C4-2B (cell line): ENCODE measurements around the gene RAPGEF4.

Source experiments
- H3K27ac ChIP-seq: fragments of 450-650 bp; 2 replicates; pipeline ENCODE4 v1.5.1; 2017
- ZFX ChIP-seq: fragments of 450-650 bp; IDR thresholded peaks from 2 replicates; pipeline ENCODE4 v1.6.1; 2017
- TF ChIP-seq, protein P1 (sequence below): fragments of 450-650 bp; conservative IDR thresholded peaks from 2 replicates; pipeline ENCODE4 v1.5.1; 2017; ENCODE audit warnings: mild to moderate bottlenecking

Gene RAPGEF4

DNA sequence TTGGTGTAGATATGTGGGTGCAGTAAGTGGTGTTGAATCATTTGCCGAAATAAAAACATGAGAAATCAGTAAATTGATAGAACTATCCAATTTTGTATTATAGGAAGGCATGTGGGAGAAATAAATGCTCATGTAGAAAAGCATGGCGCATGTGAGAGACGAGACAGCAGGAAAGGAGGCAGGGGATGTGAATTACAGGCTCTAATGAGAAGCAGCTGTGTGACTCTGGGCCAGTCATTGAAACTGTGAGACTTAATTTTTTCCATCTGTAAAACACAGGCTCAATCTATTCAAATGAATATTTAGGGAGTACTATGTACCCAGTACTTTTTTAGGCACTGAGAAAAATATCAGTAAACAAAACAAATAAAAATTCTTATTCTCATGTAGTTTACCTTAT, 297.4 kb downstream of the RAPGEF4 start:
- TF ChIP-seq ZFX: no peak
- TF ChIP-seq, protein P1, sequence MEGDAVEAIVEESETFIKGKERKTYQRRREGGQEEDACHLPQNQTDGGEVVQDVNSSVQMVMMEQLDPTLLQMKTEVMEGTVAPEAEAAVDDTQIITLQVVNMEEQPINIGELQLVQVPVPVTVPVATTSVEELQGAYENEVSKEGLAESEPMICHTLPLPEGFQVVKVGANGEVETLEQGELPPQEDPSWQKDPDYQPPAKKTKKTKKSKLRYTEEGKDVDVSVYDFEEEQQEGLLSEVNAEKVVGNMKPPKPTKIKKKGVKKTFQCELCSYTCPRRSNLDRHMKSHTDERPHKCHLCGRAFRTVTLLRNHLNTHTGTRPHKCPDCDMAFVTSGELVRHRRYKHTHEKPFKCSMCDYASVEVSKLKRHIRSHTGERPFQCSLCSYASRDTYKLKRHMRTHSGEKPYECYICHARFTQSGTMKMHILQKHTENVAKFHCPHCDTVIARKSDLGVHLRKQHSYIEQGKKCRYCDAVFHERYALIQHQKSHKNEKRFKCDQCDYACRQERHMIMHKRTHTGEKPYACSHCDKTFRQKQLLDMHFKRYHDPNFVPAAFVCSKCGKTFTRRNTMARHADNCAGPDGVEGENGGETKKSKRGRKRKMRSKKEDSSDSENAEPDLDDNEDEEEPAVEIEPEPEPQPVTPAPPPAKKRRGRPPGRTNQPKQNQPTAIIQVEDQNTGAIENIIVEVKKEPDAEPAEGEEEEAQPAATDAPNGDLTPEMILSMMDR: no peak
- H3K27ac ChIP-seq: no peak overlapping the region

DNA sequence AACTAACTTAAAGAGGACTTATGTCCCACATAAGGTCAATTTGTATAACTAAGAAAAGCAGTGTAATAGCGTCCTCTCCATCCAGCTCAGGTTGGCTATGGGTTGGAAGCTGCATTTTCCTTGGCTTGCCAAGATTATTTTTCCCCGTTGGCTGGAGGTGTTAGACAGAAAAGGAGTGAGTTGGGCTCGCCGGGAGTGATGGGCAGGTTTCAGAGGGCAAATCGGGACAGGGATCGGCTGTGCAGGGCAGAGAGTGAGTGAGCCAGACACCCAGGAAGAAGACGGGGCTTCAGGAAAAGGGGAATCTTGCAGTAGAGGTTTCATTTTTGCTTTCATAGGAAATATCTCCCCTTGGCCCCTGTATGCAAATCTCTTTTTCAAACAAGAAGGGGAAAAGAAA, 298.5 kb downstream of the RAPGEF4 start:
- TF ChIP-seq ZFX: no peak
- no peak overlapping the region for H3K27ac ChIP-seq

DNA sequence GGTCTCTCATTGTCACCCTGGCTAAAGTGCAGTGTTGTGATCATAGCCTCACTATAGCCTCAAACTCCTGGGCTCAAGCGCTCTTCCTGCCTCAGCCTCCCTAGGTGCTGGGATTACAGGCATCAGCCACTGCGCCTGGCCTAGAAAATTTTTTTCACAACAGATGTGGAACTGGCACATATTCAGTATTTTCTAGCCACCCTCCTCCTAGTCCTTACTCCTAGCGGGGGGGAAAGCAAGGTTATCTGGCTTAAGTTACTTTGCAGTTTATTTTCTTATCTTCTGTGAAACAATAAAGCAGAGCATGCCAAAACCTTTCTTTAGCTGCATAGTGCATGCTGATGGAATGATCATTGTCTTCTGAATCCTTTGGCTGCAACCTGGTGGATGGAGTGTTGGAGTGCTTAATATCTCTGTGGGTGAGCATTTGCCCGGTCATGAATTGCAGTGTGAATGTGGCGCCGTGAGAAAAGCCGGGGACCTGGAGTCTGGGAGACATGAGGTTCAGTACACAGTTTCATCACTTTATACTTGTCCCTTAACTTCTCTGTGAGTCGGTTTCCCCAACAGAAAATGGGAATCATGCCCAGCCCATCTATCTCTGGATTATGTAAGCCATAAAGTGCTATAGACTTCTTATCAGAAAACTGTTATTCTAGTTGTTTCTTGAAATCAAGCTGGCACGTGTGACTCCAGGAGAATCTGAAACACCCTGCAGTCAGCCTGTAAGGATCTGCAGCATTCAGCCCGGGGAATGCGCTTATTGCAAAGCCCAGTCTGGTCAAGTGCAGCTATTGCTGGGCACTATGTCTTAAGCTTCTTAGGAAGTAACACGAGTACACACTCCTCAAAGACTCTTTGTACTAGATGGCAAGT, 301.8 kb downstream of the RAPGEF4 start:
- no peak for TF ChIP-seq ZFX
- TF ChIP-seq, protein P1: no peak

DNA sequence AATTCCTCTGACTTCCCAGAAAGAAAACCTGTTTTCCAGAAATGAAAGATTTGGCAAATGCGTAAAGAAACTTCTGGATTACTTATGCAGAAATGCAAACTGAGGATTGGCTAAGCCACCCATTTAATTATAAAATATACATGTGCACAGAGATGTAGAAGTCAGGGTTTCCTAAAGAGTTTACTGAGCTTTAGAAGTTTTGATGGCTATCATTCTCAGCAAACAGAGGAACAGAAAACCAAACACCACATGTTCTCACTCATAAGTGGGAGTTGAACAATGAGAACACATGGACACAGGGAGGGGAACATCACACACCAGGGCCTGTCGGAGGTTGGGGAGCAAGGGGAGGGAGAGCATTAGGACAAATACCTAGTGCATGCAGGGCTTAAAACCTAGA, 302.6 kb downstream of the RAPGEF4 start:
- peak overlapping the region; percentile 47; the same call in 1 of the 2 replicates for H3K27ac ChIP-seq

More for the DNA sequence above, 301.8 kb downstream of the RAPGEF4 start:
- peak overlapping the region; percentile 47; the same call in 1 of the 2 replicates for H3K27ac ChIP-seq

DNA sequence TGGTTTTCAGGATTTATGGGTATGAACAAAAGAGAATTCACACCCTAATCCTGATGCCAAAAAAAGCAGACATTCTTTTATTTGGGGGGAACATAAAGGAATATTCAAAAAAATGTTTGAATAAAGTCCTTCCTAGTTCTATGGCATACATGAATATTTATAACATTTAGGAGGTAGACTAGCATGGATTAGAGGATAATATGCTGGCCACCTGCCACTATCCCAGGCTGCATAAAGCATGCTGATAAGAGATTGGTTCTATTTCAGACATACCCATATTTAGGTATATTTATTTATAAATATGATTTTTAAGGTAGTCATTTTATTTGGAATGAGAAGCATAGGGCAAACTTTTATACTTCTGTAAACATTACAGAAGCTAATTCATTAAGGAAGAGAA, 305.1 kb downstream of the RAPGEF4 start:
- TF ChIP-seq, protein P1: no peak
- TF ChIP-seq ZFX: no peak
- no peak overlapping the region for H3K27ac ChIP-seq

DNA sequence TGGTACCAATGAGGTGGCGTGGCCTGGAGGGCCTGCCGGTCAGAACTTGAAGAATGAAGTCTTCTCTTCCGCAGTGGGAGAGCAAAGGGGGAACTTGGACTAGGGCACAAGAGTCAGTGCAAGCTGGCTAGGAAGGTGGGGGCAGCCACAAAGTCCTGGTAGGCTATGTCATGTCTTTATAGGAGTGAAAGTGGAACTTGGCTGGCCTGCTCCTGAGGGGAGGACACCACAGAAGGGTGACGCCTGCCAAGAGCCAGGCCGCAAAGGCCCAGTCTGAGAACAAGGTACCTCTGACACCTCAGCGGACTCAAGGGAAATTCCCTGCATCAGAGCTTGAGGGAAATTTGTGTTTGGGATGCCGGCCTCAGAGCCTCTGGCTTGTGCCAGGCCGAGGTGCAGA, 307.8 kb downstream of the RAPGEF4 start:
- no peak overlapping the region for H3K27ac ChIP-seq
- TF ChIP-seq, protein P1: no peak
- no peak for TF ChIP-seq ZFX

DNA sequence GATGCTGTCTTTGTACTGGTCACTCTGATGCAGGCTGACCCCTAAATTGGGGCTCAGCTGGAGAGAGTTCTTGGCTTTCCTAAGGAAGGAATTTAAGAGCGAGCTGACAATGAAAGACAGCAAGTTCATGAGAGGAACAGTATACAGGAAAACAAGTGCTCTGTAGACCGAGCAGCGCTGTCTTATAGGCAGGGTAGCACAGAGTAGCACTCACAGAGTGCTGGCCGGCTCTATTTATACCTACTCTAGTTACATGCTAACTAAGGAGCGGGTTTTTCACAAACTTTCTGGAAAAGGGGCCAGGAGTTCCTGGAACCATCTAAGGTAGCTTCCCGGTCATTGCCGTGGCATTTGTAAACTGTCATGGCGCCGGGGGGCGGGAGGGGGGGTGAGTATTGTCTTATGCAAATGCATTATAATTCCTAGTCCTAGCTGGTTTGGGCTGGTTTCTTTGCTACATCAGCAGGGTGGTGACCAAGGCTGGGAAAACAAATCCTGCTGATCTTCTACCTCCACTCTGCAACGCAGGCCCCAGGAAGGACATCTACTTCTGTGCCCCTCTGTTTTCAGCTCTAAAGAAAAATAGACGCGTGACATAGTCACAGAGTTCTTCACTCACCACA, 308.4 kb downstream of the RAPGEF4 start:
- TF ChIP-seq, protein P1: no peak
- TF ChIP-seq ZFX: no peak
- H3K27ac ChIP-seq: no peak overlapping the region

DNA sequence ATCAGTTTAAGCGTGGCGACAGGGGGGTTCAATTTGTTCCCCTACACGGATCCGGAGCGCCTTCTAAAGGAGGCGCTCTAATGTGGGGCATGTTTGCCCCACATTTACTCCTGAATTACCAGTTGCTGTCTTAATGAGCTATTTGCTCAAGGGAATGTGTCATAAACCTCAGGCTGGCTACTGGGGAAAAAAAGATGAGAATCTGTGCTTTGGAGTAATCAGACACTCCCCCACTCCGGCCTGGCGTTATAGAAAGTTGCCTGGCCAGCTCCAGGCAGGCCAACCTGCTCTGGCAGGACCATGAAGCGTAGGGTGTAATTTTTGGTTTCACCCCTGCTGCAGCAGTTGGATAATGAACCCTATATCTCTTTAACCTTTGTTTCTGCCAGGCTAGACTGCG, 309.0 kb downstream of the RAPGEF4 start:
- TF ChIP-seq, protein P1: no peak
- no peak for TF ChIP-seq ZFX
- H3K27ac ChIP-seq: no peak overlapping the region
